Gastrocnemius medialis (tissue), 4 donors: ENCODE measurements around the gene MLYCD.

Experiments used
- CTCF ChIP-seq, 5 experiments: fragments of 450-650 bp in 3 of 5; fragments of 200-600 bp in 2 of 5; sonication (generic) in 2 of 5; IDR thresholded peaks in 4 of 5; conservative IDR thresholded peaks in 1 of 5; 1 replicate in 4 of 5; 2 replicates in 1 of 5; pipeline ENCODE4 v1.5.1; 2016 to 2019; ENCODE audit warnings: antibody characterized with exemption in 5 of 5, mild to moderate bottlenecking in 3 of 5, moderate library complexity in 3 of 5
- POLR2A ChIP-seq, 2 donors: fragments of 450-650 bp; IDR thresholded peaks; one replicate each; pipeline ENCODE4 v1.6.1; 2017; ENCODE audit warnings: antibody characterized with exemption in 2 of 2, mild to moderate bottlenecking in 2 of 2, moderate library complexity in 2 of 2

- TF ChIP-seq POLR2A (IDR thresholded peaks at IDR 0.05) (no peak), CTCF (IDR thresholded peaks at IDR 0.05 in 4 of 5, conservative IDR thresholded peaks at IDR 0.05 in 1 of 5) (no peak)
These were observed 68.2 kb downstream of the MLYCD start for GRCh38 chr16:83967091-83967490.
